ENCODE data around the gene TENT5C.

- TF ChIP-seq FOS (IDR thresholded peaks at IDR 0.05; ENCODE audit: borderline replicate concordance, extremely low read depth, insufficient read length) (no peak), POLR2A (IDR thresholded peaks at IDR 0.05; ENCODE audit: low read depth, low read length) (no peak), RFX5 (IDR thresholded peaks at IDR 0.05; ENCODE audit: low read depth, low read length) (no peak), IRF5 (IDR thresholded peaks at IDR 0.05; ENCODE audit: borderline replicate concordance) (no peak), SRF (IDR thresholded peaks at IDR 0.05; ENCODE audit: low read depth in 2 of 2, low read length in 2 of 2) (no peak)
These were observed 20.8 kb upstream of the TENT5C start for GRCh38 chr1:117585086-117585485.

Data from GM12878 (cell line).